ENCODE measurements around the gene ST8SIA6. TPM values are rescaled to one million over a fixed set of nuclear protein-coding genes. Genes with fewer than 3 reads are reported as not detected.

The ST8SIA6 gene
- total RNA-seq, 1 experiment from 2014 or later, result not detected

- CTCF ChIA-PET, result no interaction called here
- peaks cover 9% of the 10 kb centered on the region for H3K27me3 ChIP-seq (replicated peaks; ENCODE audit: insufficient read depth, low read depth, low read length, poor library complexity)
- no TSS peak for BruUV-seq (replicated peaks)
- TF ChIP-seq CTCF (conservative IDR thresholded peaks at IDR 0.05; ENCODE audit: low read depth, low read length) (no peak), EZH2 (IDR thresholded peaks at IDR 0.05; ENCODE audit: borderline replicate concordance, low read depth, low read length, poor library complexity, severe bottlenecking) (no peak)
- no peaks in the 10 kb centered on the region for H3K9me3 ChIP-seq (ENCODE audit: low read depth, low read length, poor library complexity, severe bottlenecking)
- intact Hi-C loops (cut with micrococcal nuclease; ENCODE audit: unreplicated experiment), result no loop called here
- H3K36me3 ChIP-seq (ENCODE audit: insufficient read depth, low read length, poor library complexity, severe bottlenecking), result no peaks in the 10 kb centered on the region
- H3K27ac ChIP-seq (ENCODE audit: low read depth, low read length, poor library complexity, severe bottlenecking), result no peak overlapping the region
- POLR2A ChIA-PET (ENCODE audit: low non-redundant PET), result no interaction called here
- no peaks in the 10 kb centered on the region for H3K4me1 ChIP-seq (ENCODE audit: insufficient read depth, low read length, poor library complexity, severe bottlenecking)
- H3K4me3 ChIP-seq (ENCODE audit: low read depth, low read length, poor library complexity, severe bottlenecking), result no peak overlapping the region
- peak; percentile 7 for DNase-seq (ENCODE audit: low spot score)
Observed at GRCh38 chr10:17410907-17411306, 43.5 kb downstream of the ST8SIA6 start.

GRCh38 chr10:17409170-17409733 lies 45.1 kb downstream of the ST8SIA6 start:
- Histone ChIP-seq H3K9me3 (ENCODE audit: low read depth, low read length, poor library complexity, severe bottlenecking) (no peaks in the 10 kb centered on the region), H3K4me3 (ENCODE audit: low read depth, low read length, poor library complexity, severe bottlenecking) (no peak overlapping the region), H3K4me1 (ENCODE audit: insufficient read depth, low read length, poor library complexity, severe bottlenecking) (no peaks in the 10 kb centered on the region), H3K27me3 (replicated peaks; ENCODE audit: insufficient read depth, low read depth, low read length, poor library complexity) (peaks cover 9% of the 10 kb centered on the region), H3K27ac (ENCODE audit: low read depth, low read length, poor library complexity, severe bottlenecking) (no peak overlapping the region), H3K36me3 (ENCODE audit: insufficient read depth, low read length, poor library complexity, severe bottlenecking) (no peaks in the 10 kb centered on the region)
- no TSS peak for BruUV-seq (replicated peaks)
- CTCF ChIA-PET, result no interaction called here
- TF ChIP-seq CTCF (conservative IDR thresholded peaks at IDR 0.05; ENCODE audit: low read depth, low read length) (peak; percentile 57), EZH2 (IDR thresholded peaks at IDR 0.05; ENCODE audit: borderline replicate concordance, low read depth, low read length, poor library complexity, severe bottlenecking) (no peak)
- POLR2A ChIA-PET (ENCODE audit: low non-redundant PET), result no interaction called here
- peak; percentile 38 for DNase-seq (ENCODE audit: low spot score)
- intact Hi-C loops (cut with micrococcal nuclease; ENCODE audit: unreplicated experiment), result no loop called here

DNA sequence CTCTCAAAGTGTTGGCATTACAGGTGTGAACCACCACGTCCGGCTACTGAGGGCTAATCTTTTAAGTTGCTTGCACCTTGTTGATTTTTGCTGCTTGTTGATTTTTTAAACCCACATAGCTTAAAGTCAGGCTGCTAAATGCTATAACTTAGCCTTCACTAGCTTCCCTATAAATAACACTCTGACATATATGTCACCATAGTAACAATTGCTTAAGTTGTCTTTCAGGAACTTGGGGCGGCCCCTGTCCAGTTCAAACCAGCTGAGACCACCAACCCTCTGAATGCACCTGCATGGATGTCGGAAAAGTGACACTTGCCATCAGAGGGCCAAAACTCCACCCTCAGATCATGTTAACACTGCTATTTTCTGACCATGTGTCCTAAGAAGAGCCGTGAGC lies 47.3 kb downstream of the ST8SIA6 start:
- TF ChIP-seq EZH2 (IDR thresholded peaks at IDR 0.05; ENCODE audit: borderline replicate concordance, low read depth, low read length, poor library complexity, severe bottlenecking) (no peak), CTCF (conservative IDR thresholded peaks at IDR 0.05; ENCODE audit: low read depth, low read length) (no peak)
- H3K27me3 ChIP-seq (replicated peaks; ENCODE audit: insufficient read depth, low read depth, low read length, poor library complexity), result no peaks in the 10 kb centered on the region
- H3K4me3 ChIP-seq (ENCODE audit: low read depth, low read length, poor library complexity, severe bottlenecking), result no peak overlapping the region
- H3K27ac ChIP-seq (ENCODE audit: low read depth, low read length, poor library complexity, severe bottlenecking), result no peak overlapping the region
- intact Hi-C loops (cut with micrococcal nuclease; ENCODE audit: unreplicated experiment), result no loop called here
- no TSS peak for BruUV-seq (replicated peaks)
- H3K4me1 ChIP-seq (ENCODE audit: insufficient read depth, low read length, poor library complexity, severe bottlenecking), result no peaks in the 10 kb centered on the region
- H3K9me3 ChIP-seq (ENCODE audit: low read depth, low read length, poor library complexity, severe bottlenecking), result no peaks in the 10 kb centered on the region
- H3K36me3 ChIP-seq (ENCODE audit: insufficient read depth, low read length, poor library complexity, severe bottlenecking), result no peaks in the 10 kb centered on the region
- no peak for DNase-seq (ENCODE audit: low spot score)
- ChIA-PET POLR2A (ENCODE audit: low non-redundant PET) (no interaction called here), CTCF (no interaction called here)

Data from A673 (cell line).